Fibroblast of the aortic adventitia (primary cell): ENCODE results near the gene PCDHB9. TPM values are rescaled to one million over a fixed set of nuclear protein-coding genes. Genes with fewer than 3 reads are reported as not detected.
"Not testable (repeated sequence)": the region's sequence is repeated elsewhere in the genome, so short reads cannot be mapped to it uniquely, and the experiment has no call there.

ENCODE experiments used
- DNase-seq: peaks from one replicate; pipeline ENCODE4 v3.0.0-alpha.2; 2010; ENCODE audit warnings: low read depth
- H3K4me3 ChIP-seq: 2 replicates; pipeline ENCODE4 v1.5.1; 2011; ENCODE audit warnings: low read depth, mild to moderate bottlenecking, control low read depth, low read length, moderate library complexity
- total RNA-seq: library from RNA; depleted of rRNA; stranded (reverse); fragments of >200 nt; gene quantifications from 2 replicates; pipeline ENCODE4 v1.2.3, GENCODE V29; 2012; ENCODE audit warnings: low replicate concordance
- TF ChIP-seq, protein P1 (sequence below): IDR thresholded peaks from 2 replicates; pipeline ENCODE4 v1.5.1; 2011; ENCODE audit warnings: mild to moderate bottlenecking, low read length, control low read depth, inconsistent platforms; ENCODE audit not compliant: insufficient read depth

PCDHB9 gene
- 0.41 and 1.2 TPM in 2 replicates for total RNA-seq

GRCh38 chr5:141186897-141187512 lies at the start of gene PCDHB9:
Gene PCDHB9 (plus strand): TSS chr5:141187161. CDS start chr5:141187319, 158 bp downstream.
- TF ChIP-seq, protein P1, sequence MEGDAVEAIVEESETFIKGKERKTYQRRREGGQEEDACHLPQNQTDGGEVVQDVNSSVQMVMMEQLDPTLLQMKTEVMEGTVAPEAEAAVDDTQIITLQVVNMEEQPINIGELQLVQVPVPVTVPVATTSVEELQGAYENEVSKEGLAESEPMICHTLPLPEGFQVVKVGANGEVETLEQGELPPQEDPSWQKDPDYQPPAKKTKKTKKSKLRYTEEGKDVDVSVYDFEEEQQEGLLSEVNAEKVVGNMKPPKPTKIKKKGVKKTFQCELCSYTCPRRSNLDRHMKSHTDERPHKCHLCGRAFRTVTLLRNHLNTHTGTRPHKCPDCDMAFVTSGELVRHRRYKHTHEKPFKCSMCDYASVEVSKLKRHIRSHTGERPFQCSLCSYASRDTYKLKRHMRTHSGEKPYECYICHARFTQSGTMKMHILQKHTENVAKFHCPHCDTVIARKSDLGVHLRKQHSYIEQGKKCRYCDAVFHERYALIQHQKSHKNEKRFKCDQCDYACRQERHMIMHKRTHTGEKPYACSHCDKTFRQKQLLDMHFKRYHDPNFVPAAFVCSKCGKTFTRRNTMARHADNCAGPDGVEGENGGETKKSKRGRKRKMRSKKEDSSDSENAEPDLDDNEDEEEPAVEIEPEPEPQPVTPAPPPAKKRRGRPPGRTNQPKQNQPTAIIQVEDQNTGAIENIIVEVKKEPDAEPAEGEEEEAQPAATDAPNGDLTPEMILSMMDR = peak; percentile 21
- H3K4me3 ChIP-seq = no peak within 1 kb of the TSS
- DNase-seq = no peak

- DNase-seq, H3K4me3 ChIP-seq: not testable (repeated sequence)
Observed at GRCh38 chr5:141137346-141137745, 49.6 kb upstream of the PCDHB9 start.

GRCh38 chr5:141149812-141150211 lies 37.1 kb upstream of the PCDHB9 start, which contains the start of gene PCDHB6:
Gene PCDHB6 (plus strand): TSS chr5:141150057. CDS start chr5:141150258, 201 bp downstream.
- TF ChIP-seq, protein P1 = no peak
- DNase-seq = peak; percentile 0
- H3K4me3 ChIP-seq = no peak within 1 kb of the TSS

DNA sequence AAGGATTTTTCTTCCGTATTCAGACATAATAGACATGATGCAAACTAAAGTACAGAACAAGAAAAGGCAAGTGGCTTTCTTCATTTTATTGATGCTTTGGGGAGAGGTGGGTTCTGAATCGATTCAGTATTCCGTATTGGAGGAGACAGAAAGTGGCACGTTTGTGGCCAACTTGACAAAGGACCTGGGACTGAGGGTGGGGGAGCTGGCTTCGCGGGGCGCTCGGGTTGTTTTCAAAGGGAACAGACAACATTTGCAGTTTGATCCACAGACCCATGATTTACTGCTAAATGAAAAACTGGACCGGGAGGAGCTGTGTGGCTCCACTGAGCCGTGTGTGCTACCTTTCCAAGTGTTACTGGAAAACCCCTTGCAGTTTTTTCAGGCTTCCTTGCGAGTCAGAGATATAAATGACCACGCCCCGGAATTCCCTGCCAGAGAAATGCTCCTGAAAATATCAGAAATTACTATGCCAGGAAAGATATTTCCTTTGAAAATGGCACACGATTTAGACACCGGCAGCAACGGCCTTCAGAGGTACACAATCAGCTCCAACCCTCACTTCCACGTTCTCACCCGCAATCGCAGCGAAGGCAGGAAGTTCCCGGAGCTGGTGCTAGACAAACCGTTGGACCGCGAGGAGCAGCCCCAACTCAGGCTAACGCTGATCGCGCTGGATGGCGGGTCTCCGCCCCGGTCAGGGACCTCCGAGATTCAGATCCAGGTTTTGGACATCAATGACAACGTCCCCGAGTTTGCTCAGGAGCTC lies 36.6 kb upstream of the PCDHB9 start:
- TF ChIP-seq, protein P1 = no peak
- no peak for DNase-seq

GRCh38 chr5:141150993-141151325 lies 36.0 kb upstream of the PCDHB9 start:
- TF ChIP-seq, protein P1 = no peak
- no peak overlapping the region for H3K4me3 ChIP-seq
- no peak for DNase-seq

More for the DNA sequence above, 36.6 kb upstream of the PCDHB9 start:
- H3K4me3 ChIP-seq = no peak overlapping the region

DNA sequence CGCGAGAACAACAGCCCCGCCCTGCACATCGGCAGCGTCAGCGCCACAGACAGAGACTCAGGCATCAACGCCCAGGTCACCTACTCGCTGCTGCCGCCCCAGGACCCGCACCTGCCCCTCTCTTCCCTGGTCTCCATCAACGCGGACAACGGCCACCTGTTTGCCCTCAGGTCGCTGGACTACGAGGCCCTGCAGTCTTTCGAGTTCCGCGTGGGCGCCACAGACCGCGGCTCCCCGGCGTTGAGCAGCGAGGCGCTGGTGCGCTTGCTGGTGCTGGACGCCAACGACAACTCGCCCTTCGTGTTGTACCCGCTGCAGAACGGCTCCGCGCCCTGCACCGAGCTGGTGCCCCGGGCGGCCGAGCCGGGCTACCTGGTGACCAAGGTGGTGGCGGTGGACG lies 35.3 kb upstream of the PCDHB9 start:
- not testable (repeated sequence) for DNase-seq, H3K4me3 ChIP-seq

GRCh38 chr5:141152096-141152495 lies 34.9 kb upstream of the PCDHB9 start:
- DNase-seq, H3K4me3 ChIP-seq: not testable (repeated sequence)

DNA sequence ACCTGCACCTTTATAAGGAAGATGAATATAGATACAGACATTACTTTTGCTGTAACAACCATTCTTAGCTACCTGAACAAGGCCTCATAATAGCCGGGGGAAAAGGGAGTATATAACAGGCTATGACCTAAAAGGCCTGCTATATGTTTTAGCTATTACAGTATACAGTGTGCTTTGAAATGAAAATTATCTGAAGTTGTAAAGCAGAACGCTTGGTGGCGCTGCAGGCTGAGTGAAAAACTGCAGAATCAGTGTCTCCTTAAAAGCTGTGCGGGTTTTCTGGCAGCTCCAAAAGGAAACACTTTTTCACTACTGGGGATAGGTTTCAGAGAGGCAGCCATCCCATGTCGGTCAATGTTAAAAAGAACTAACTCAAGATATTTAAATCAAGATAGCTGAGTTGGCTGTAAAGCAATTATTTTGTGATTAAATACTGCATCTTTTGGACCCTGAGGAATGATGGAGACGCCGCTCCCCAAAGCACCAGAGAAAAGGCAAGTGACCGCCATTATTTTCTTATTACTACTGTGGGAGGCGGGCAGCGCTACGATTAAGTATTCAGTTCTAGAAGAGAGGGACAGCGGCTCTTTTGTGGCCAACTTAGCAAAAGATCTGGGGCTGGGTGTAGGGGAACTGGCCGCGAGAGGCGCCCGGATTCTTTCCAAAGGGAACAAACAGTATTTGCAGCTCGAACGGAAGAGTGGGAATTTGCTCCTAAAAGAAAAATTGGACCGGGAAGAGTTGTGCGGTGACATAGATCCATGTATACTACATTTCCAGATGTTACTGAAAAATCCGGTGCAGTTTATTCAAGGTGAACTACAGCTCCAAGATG lies 31.2 kb upstream of the PCDHB9 start:
- no peak for DNase-seq
- H3K4me3 ChIP-seq = no peak overlapping the region
- TF ChIP-seq, protein P1 = no peak

DNA sequence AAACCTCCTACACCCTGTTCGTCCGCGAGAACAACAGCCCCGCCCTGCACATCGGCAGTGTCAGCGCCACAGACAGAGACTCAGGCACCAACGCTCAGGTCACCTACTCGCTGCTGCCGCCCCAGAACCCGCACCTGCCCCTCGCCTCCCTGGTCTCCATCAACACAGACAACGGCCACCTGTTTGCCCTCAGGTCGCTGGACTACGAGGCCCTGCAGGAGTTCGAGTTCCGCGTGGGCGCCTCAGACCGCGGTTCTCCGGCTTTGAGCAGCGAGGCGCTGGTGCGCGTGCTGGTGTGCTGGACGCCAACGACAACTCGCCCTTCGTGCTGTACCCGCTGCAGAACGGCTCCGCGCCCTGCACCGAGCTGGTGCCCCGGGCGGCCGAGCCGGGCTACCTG lies 29.6 kb upstream of the PCDHB9 start:
- not testable (repeated sequence) for H3K4me3 ChIP-seq, DNase-seq

GRCh38 chr5:141157901-141158300 lies 29.1 kb upstream of the PCDHB9 start:
- not testable (repeated sequence) for DNase-seq, H3K4me3 ChIP-seq
